NT2/D1 (cell line): ENCODE results near the gene AGPS.
A peak's percentile ranks its signal among the peaks of the same experiment; 100 is the strongest.

Source experiments
- DNase-seq: peaks from one replicate; pipeline ENCODE4 v3.0.0-alpha.2; 2011; ENCODE audit warnings: low read depth, low spot score
- H3K27me3 ChIP-seq: 2 replicates; pipeline ENCODE4 v1.6.0; 2011; ENCODE audit warnings: mild to moderate bottlenecking; ENCODE audit not compliant: insufficient read length, insufficient read depth
- H3K36me3 ChIP-seq: 2 replicates; pipeline ENCODE4 v1.6.1; 2011; ENCODE audit warnings: mild to moderate bottlenecking, low read length, mixed read lengths; ENCODE audit not compliant: insufficient read depth, insufficient read length
- H3K4me1 ChIP-seq: 2 replicates; pipeline ENCODE4 v1.5.1; 2011; ENCODE audit not compliant: insufficient read depth, insufficient read length
- H3K4me3 ChIP-seq: 2 replicates; pipeline ENCODE4 v1.5.1; 2011; ENCODE audit warnings: low read depth; ENCODE audit not compliant: insufficient read length
- H3K9ac ChIP-seq: 2 replicates; pipeline ENCODE4 v1.6.0; 2011; ENCODE audit warnings: low read depth; ENCODE audit not compliant: insufficient read length
- H3K9me3 ChIP-seq: 2 replicates; pipeline ENCODE4 v1.5.1; 2011; ENCODE audit warnings: mild to moderate bottlenecking, low read length; ENCODE audit not compliant: insufficient read depth
- SUZ12 ChIP-seq: IDR thresholded peaks from 2 replicates; pipeline ENCODE4 v1.6.1; 2011; ENCODE audit not compliant: insufficient read length, insufficient read depth; ENCODE audit errors: extremely low read depth
- YY1 ChIP-seq: IDR thresholded peaks from 2 replicates; pipeline ENCODE4 v1.6.1; 2011; ENCODE audit not compliant: insufficient read length, insufficient read depth
- ZNF274 ChIP-seq: IDR thresholded peaks from 2 replicates; pipeline ENCODE4 v1.6.1; 2011; ENCODE audit warnings: mild to moderate bottlenecking, low read depth, low read length

AGPS gene

DNA sequence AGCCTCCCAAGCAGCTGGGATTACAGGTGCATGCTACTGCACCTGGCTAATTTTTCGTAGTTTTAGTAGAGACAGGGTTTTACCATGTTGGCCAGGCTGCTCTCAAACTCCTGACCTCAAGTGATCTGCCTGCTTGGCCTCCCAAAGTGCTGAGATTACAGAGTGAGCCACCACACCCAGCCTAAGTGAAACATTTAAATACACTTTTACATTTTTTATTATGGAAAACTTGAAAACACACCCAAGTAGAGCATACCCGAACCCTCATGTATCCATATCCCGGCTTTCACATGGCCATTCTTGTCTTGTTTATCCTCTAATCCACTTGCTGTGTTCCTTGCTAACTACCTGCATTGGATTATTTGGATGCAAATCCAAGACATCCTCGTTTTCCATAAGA is 13.2 kb upstream of the AGPS start:
- H3K9ac ChIP-seq = no peak overlapping the region
- H3K4me3 ChIP-seq = no peak overlapping the region
- no peak for DNase-seq
- 0 out of 2 replicates have a peak, but pooled peaks cover under 1% of the 10 kb centered on the region for H3K9me3 ChIP-seq
- H3K36me3 ChIP-seq = peaks cover 6% of the 10 kb centered on the region
- TF ChIP-seq SUZ12 (no peak), YY1 (no peak), ZNF274 (no peak)
- no peaks in the 10 kb centered on the region for H3K4me1 ChIP-seq
- no peaks in the 10 kb centered on the region for H3K27me3 ChIP-seq

GRCh38 chr2:177380181-177380580 is 12.4 kb upstream of the AGPS start:
- Histone ChIP-seq H3K9ac (no peak overlapping the region), H3K4me1 (no peaks in the 10 kb centered on the region), H3K36me3 (peaks cover 6% of the 10 kb centered on the region), H3K4me3 (no peak overlapping the region), H3K9me3 (no peaks in the 10 kb centered on the region), H3K27me3 (no peaks in the 10 kb centered on the region)
- TF ChIP-seq ZNF274 (no peak), YY1 (no peak), SUZ12 (no peak)
- no peak for DNase-seq

GRCh38 chr2:177383935-177384334 is 8.6 kb upstream of the AGPS start:
- Histone ChIP-seq H3K9ac (no peak overlapping the region), H3K36me3 (peaks cover 6% of the 10 kb centered on the region), H3K9me3 (no peaks in the 10 kb centered on the region), H3K4me3 (no peak overlapping the region), H3K4me1 (no peaks in the 10 kb centered on the region), H3K27me3 (no peaks in the 10 kb centered on the region)
- peak; percentile 55 for DNase-seq
- TF ChIP-seq YY1 = no peak
- TF ChIP-seq SUZ12 = no peak
- TF ChIP-seq ZNF274 = no peak

- H3K27me3 ChIP-seq = no peaks in the 10 kb centered on the region
- H3K4me3 ChIP-seq = no peak overlapping the region
- H3K4me1 ChIP-seq = no peaks in the 10 kb centered on the region
- H3K9ac ChIP-seq = no peak overlapping the region
- H3K9me3 ChIP-seq = no peaks in the 10 kb centered on the region
- H3K36me3 ChIP-seq = peaks cover 4% of the 10 kb centered on the region
- no peak for DNase-seq
- TF ChIP-seq SUZ12 (no peak), ZNF274 (no peak), YY1 (no peak)
These were observed 7.4 kb upstream of the AGPS start for GRCh38 chr2:177385151-177385550.

GRCh38 chr2:177391822-177392372 is 676 bp upstream of the AGPS start:
- peak overlapping the region; percentile 97 for H3K9ac ChIP-seq
- no peak for DNase-seq
- H3K36me3 ChIP-seq = peaks cover 5% of the 10 kb centered on the region
- no peaks in the 10 kb centered on the region for H3K9me3 ChIP-seq
- H3K4me3 ChIP-seq = peak overlapping the region; percentile 95
- H3K27me3 ChIP-seq = no peaks in the 10 kb centered on the region
- H3K4me1 ChIP-seq = no peaks in the 10 kb centered on the region
- TF ChIP-seq SUZ12 (no peak), ZNF274 (no peak), YY1 (no peak)

DNA sequence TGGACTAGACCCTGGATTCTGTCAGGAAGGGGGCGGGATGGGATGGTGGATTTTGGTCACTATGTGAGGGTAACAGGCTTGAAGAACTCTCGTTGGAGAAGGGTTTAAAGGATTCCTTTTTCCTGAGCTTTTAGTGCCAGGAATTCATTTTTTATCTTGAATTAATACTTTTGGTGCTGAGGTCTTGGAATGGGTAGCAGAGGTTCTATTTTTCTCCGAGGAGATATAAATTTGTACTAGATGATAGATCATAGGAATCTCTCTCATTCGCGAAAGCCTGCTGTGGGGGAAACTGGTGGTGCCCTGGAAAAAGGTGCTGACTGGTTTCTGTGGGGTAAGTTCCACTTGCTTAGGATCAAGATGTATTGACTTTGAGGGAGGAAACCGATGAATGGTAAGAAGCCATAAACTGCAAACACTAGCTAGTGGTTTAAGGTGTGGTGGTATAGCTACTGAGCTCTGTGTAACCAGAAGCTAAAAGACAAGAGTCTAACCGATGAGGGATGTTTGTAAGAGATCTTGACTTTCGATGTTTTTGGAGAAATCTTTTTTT is 706 bp downstream of the AGPS start:
- no peaks in the 10 kb centered on the region for H3K4me1 ChIP-seq
- TF ChIP-seq YY1 (no peak), SUZ12 (no peak), ZNF274 (no peak)
- no peaks in the 10 kb centered on the region for H3K9me3 ChIP-seq
- no peak for DNase-seq
- peaks cover 9% of the 10 kb centered on the region for H3K36me3 ChIP-seq
- H3K4me3 ChIP-seq = peak overlapping the region; percentile 95
- no peaks in the 10 kb centered on the region for H3K27me3 ChIP-seq
- H3K9ac ChIP-seq = peak overlapping the region; percentile 97

- no peak overlapping the region for H3K9ac ChIP-seq
- no peaks in the 10 kb centered on the region for H3K27me3 ChIP-seq
- H3K4me1 ChIP-seq = no peaks in the 10 kb centered on the region
- DNase-seq = no peak
- H3K36me3 ChIP-seq = peaks cover 9% of the 10 kb centered on the region
- no peaks in the 10 kb centered on the region for H3K9me3 ChIP-seq
- H3K4me3 ChIP-seq = peak overlapping the region; percentile 95
- TF ChIP-seq YY1 (no peak), SUZ12 (no peak), ZNF274 (no peak)
These were observed 1.4 kb downstream of the AGPS start for GRCh38 chr2:177393824-177394593.
